ENCODE results near the gene NBEA.
"Not testable (repeated sequence)": the region's sequence is repeated elsewhere in the genome, so short reads cannot be mapped to it uniquely, and the experiment has no call there.

The NBEA gene

GRCh38 chr13:34941835-34942731, at the start of gene NBEA:
Gene NBEA, plus strand, starts transcription at chr13:34942270. Its CDS starts 551 bp downstream, at chr13:34942821.
- peak; percentile 81 to 84 for DNase-seq

- no peak for DNase-seq
Observed at GRCh38 chr13:34894756-34895155, 47.3 kb upstream of the NBEA start.

GRCh38 chr13:34897220-34897619, 44.9 kb upstream of the NBEA start:
- no peak for DNase-seq

GRCh38 chr13:34899888-34900287, 42.2 kb upstream of the NBEA start:
- no peak for DNase-seq

- no peak for DNase-seq
Observed at GRCh38 chr13:34900288-34900739, 41.8 kb upstream of the NBEA start.

- no peak for DNase-seq
Observed at GRCh38 chr13:34901572-34901971, 40.5 kb upstream of the NBEA start.

- DNase-seq = no peak
Observed at GRCh38 chr13:34911159-34911558, 30.9 kb upstream of the NBEA start.

- DNase-seq = no peak
Observed at GRCh38 chr13:34913040-34913439, 29.0 kb upstream of the NBEA start.

- no peak for DNase-seq
Observed at GRCh38 chr13:34914416-34914815, 27.7 kb upstream of the NBEA start.

- no peak for DNase-seq
Observed at GRCh38 chr13:34926508-34926907, 15.6 kb upstream of the NBEA start.

GRCh38 chr13:34928676-34929075, 13.4 kb upstream of the NBEA start:
- not testable (repeated sequence) for DNase-seq

GRCh38 chr13:34931572-34931971, 10.5 kb upstream of the NBEA start:
- no peak for DNase-seq

- DNase-seq = no peak
Observed at GRCh38 chr13:34933349-34933748, 8.7 kb upstream of the NBEA start.

GRCh38 chr13:34933786-34934185, 8.3 kb upstream of the NBEA start:
- DNase-seq = no peak

GRCh38 chr13:34935841-34936240, 6.2 kb upstream of the NBEA start:
- DNase-seq = no peak

GRCh38 chr13:34939771-34940170, 2.3 kb upstream of the NBEA start:
- no peak for DNase-seq

- DNase-seq = no peak
Observed at GRCh38 chr13:34941436-34941834, 635 bp upstream of the NBEA start.

- peak; percentile 32 to 40 for DNase-seq
Observed at GRCh38 chr13:34942732-34943435, 814 bp downstream of the NBEA start.

- no peak for DNase-seq
Observed at GRCh38 chr13:34943436-34944273, 1.6 kb downstream of the NBEA start.

- no peak for DNase-seq
Observed at GRCh38 chr13:34944274-34944634, 2.2 kb downstream of the NBEA start.

GRCh38 chr13:34944751-34945150, 2.7 kb downstream of the NBEA start:
- DNase-seq = no peak

GRCh38 chr13:34951528-34951927, 9.5 kb downstream of the NBEA start:
- DNase-seq = no peak

GRCh38 chr13:34959489-34959888, 17.4 kb downstream of the NBEA start:
- DNase-seq = no peak

Data from activated T-cell treated with anti-CD3 and anti-CD28 coated beads, Interleukin-2, amount 50 U/mL, for 48 hours (primary cell).